22Rv1 (cell line): Measurements from ENCODE around the gene KLHL17.

Experiments
- CTCF ChIP-seq: fragments of 450-650 bp; IDR thresholded peaks from 2 replicates; pipeline ENCODE4 v1.5.1; 2017; ENCODE audit warnings: mild to moderate bottlenecking
- ZFX ChIP-seq: fragments of 450-650 bp; IDR thresholded peaks from 2 replicates; pipeline ENCODE4 v1.6.1; 2017; ENCODE audit warnings: antibody characterized with exemption, borderline replicate concordance

GRCh38 chr1:938088-938683 is 22.2 kb upstream of the KLHL17 start:
- TF ChIP-seq CTCF (peak; percentile 62), ZFX (no peak)
